GM19467 (cell line): ENCODE measurements around the gene BLOC1S1.

Experiments
- ATAC-seq: cut with Tn5 transposase; IDR thresholded peaks from one replicate; pipeline ENCODE4 v1.9.1; 2021; ENCODE audit warnings: mild to moderate bottlenecking, moderate library complexity; ENCODE audit not compliant: unreplicated experiment

BLOC1S1 gene

GRCh38 chr12:55694188-55694515, 21.7 kb upstream of the BLOC1S1 start:
- no peak for ATAC-seq

- no peak for ATAC-seq
These were observed 21.2 kb upstream of the BLOC1S1 start for GRCh38 chr12:55694651-55695050.

DNA sequence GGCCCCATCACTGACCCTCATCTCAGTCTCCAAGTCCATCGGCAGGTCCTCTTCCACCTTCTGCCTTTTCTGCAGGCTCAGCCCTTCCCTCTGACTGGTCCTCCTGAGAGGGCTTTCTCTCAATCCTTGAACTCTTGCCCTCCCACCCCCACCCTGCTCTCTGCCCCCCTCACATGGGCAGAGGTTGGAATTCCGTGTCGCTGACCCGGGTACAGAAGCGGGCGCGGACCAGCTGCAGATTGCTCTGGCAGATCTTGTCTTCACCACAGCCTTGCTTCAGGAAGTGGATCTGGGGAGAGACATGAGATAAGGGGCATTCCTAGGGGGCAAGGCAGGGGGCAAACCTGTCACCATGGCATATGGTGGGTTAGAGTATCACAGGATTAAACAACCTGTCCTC, 20.5 kb upstream of the BLOC1S1 start:
- no peak for ATAC-seq

- ATAC-seq = no peak
These were observed 19.7 kb upstream of the BLOC1S1 start for GRCh38 chr12:55696141-55696540.

GRCh38 chr12:55696796-55697462, 18.9 kb upstream of the BLOC1S1 start:
- ATAC-seq = no peak

- ATAC-seq = no peak
These were observed 18.2 kb upstream of the BLOC1S1 start for GRCh38 chr12:55697686-55698085.

- ATAC-seq = no peak
These were observed 17.4 kb upstream of the BLOC1S1 start for GRCh38 chr12:55698241-55698955.

DNA sequence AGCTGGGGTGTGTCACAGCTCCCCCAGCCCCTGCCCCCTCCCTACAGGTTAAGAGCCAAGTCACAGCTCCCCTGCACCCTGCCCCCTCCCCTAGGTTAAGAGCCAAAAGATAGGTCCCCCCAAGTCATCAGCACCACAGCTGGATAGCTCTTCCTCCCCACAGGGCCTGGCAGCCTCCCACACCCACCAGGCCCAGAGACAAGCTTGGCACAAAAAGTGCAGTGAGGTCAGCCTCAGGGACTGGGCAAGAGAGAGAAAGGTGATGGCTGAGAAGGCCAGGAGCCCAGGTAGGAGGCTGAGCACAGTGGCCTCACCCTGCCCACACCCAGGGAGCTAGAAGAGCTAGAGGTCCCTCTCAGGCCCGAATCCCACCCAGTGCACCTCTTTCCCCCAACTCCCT, 16.9 kb upstream of the BLOC1S1 start:
- ATAC-seq = no peak

DNA sequence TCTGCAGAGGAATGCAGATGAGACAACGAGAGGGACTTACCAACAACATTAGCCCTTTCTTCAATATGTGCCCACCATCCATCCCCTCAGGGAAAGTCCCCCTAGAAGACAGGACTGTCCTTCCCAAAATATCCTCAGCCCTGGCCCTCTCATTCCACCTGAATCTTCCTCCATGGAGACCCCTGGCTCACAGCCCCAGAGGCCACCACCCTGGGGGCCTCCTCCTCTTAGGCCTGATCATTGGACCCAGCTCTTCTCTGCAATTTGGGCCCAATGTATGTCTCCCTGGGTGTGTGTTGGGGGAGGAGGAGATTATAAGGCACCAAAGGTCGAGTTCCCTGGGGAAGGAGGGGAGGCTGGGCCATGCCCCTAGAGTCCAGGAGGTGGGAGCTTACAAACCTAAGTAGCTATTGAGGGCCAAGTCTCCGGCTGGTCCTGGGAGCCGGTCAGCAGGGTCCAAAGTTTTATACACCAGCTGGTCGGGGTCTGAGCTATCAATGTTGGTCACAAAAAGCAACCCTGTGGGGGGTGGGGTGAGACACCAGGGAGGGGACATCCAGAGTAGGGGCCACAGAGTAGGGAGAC, 16.3 kb upstream of the BLOC1S1 start:
- no peak for ATAC-seq

DNA sequence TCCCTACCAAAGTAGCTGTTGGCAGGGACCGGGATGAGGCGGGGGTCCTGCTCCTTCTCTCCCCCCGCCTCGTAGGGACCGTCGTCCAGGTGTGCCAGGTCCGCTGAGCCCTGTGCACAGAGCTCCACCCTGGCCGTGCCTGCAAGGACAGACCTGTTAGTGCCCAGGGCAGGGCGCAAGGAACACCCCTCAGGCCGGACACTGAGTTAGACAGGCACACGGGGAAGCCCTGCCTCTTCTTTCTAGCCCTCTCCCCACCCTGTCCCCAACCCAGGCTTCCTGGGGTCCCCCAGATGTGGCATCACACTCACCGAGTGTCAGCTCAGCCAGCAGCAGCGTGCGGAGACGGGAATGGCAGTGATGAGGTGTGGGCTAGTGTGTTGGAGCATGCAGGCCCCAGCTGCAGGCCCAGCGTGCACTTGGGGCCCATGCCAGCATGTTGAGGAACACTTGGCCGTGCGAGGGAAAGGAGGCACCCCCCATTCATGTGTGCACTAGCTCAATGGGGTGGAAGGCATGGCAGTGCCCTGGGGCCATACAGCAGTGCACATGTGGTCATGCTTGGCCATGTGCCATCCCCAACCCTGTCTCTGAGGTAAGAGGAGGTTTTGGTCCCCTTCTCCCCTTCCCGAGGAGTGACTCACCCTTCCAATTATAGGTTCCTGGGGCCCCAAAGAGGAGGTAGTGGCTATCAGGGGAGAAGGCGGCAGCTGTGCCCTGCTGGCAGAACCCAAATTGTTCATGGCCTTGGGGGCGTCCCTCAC, 15.4 kb upstream of the BLOC1S1 start:
- ATAC-seq = no peak

GRCh38 chr12:55702861-55703260, 13.0 kb upstream of the BLOC1S1 start:
- no peak for ATAC-seq

GRCh38 chr12:55703288-55703687, 12.6 kb upstream of the BLOC1S1 start:
- ATAC-seq = no peak

- no peak for ATAC-seq
These were observed 11.7 kb upstream of the BLOC1S1 start for GRCh38 chr12:55703901-55704761.

GRCh38 chr12:55704824-55705718, 10.8 kb upstream of the BLOC1S1 start:
- no peak for ATAC-seq

DNA sequence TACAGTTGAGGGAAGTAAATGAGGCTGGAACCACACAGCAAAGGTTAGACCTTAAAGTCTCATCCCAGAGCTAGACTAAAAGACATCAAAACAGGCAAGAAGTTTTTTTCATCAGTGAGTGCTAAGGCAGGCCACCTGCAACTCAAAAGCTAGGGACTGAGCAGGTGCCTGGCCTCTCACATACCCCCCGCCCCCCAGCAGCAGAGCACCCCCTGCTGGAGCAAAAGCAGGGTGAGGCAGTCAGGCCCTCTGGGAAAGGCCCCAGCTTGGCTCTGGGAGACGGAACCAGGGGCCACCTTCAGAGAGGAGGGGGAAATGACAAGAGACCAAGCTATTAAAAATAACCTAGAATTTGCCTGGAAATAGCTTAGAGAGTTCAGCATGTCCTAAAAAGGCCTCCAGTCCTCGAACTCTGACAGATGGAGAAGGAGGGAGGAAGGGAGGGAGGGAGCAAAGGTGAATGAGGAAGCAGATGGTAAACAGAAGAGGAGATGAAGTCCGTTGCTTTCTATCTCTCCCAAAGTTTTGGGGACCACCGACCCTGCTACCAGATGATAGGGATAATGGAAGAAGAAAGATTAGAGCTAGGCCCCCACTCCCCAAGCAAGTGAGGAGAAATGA, 10.0 kb upstream of the BLOC1S1 start:
- ATAC-seq = no peak

DNA sequence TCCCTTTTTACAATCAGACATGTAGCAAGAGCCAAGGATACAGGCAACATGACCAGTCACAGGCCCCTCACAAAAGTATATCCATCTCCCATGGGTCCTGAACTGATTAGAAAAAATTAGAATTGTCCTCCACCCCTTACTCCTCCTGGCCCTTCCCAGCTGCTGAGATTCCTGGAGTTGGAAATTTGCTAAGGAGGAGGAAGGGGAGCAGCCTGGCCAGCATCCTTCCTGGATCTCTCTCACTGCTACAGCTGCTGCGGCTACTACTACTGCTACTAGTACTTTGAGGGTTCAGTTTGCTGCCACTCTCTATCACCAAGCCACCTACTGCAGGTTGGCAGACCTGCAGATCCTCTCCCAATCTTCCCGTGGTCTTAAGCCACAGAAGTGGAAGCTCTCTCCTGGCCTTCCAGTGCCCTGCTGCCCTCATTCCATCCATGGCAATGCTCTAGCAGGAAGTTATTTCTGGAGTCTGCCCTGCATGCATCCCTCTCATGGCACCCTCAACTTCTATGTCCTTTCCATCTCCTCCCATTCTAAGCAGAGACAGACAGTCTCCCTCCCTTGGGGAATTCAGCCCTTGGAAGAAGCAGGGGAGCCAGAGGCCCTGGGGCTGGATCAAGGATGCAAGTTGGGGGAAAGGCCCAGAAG, 9.2 kb upstream of the BLOC1S1 start:
- no peak for ATAC-seq

GRCh38 chr12:55707219-55707671, 8.6 kb upstream of the BLOC1S1 start:
- ATAC-seq = no peak

DNA sequence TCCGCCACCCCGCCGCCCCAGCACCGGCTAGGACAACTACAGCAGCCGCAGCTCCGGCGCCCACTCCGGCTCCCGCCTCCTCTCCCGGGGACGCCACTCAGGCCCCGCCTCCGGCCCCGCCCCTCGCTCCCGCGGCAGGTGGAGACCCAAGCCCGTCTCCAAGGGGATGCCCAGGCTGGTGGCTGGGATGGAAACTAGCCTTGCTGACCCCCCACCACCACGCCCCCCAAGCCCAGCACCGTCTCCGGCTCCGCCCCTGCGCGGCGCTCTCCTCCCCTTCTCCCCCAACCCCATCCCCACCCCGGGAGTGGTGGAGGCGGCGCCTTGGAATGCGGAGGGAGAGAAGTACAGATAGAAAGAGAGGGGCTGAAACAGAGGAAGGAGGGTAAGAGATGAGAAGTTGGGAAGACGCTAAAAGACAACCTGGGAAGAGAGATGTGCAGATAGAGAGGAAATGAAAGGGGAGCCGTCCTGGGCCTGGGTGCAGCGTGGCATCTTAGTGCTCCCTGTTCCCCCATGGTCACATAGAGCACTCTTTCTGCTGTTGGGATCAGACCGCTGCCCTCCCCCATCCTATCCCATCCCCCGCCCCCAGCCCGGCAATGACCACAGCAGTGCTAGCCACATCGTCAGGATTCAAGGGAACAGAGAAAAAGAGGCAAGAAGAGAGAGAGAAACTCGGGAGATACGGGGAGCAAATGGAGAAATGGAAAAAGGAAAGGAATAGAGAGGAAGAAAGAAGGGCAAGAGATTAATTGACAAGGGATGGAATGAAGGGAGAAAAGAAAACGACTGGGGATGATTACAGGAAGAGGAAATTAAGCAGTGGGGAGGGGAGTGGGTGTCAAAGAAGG, 7.8 kb upstream of the BLOC1S1 start, which contains the start of gene ITGA7:
ITGA7 (minus strand) TSS at position 64 of the 854 bp plus-strand sequence. CDS start 222 bp downstream, outside the sequence.
- ATAC-seq = no peak
